Keratinocyte (primary cell): ENCODE data around the gene DHCR7.

Experiments
- CTCF ChIP-seq, 3 experiments: IDR thresholded peaks in 1 of 3; conservative IDR thresholded peaks in 1 of 3; optimal IDR thresholded peaks in 1 of 3; 2 replicates in 2 of 3; 3 replicates in 1 of 3; pipeline versions ENCODE3 to v1.5.1; 2011; ENCODE audit warnings: low read length in 3 of 3, mild to moderate bottlenecking in 3 of 3, moderate library complexity in 2 of 3, control low read depth in 1 of 3, inconsistent platforms in 1 of 3; ENCODE audit not compliant: insufficient read depth in 2 of 3; ENCODE audit errors: extremely low read depth in 1 of 3
- EZH2 ChIP-seq: IDR thresholded peaks from one replicate; pipeline ENCODE4 v1.6.1; 2012; ENCODE audit warnings: inconsistent platforms, mild to moderate bottlenecking, low read length, moderate library complexity

DNA sequence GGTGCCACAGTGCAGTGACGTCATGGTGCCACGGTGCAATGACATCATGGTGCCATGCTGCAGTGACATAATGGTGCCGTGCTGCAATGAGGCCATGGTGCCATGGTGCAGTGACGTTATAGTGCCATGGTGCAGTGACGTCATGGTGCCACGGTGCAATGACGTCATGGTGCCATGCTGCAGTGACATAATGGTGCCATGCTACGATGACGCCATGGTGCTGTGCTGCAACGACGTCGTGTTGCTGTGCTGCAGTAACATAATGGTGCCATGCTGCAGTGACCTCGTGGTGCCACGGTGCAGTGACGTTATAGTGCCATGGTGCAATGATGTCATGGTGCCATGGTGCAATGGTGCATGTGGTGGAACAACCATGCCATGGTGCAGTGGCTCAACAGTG, 45.3 kb downstream of the DHCR7 start:
- no peak for TF ChIP-seq CTCF (optimal IDR thresholded peaks at IDR 0.05 in 1 of 3, IDR thresholded peaks at IDR 0.05 in 1 of 3, conservative IDR thresholded peaks at IDR 0.05 in 1 of 3; ENCODE audit: extremely low read depth in 1 of 3, insufficient read depth in 2 of 3, low read length in 3 of 3)
- TF ChIP-seq EZH2: no peak
